ENCODE results near the gene TMEM141.

The TMEM141 gene

GRCh38 chr9:136814725-136815421 is 23.7 kb downstream of the TMEM141 start:
- DNase-seq (ENCODE audit: low read depth), result no peak
- no peak for TF ChIP-seq CTCF (IDR thresholded peaks at IDR 0.05; ENCODE audit: insufficient read depth, low read depth, low read length, missing control alignments)
- no peak overlapping the region for H3K4me3 ChIP-seq (ENCODE audit: low read length)

- H3K4me3 ChIP-seq (ENCODE audit: low read length), result no peak overlapping the region
- no peak for DNase-seq (ENCODE audit: low read depth)
- TF ChIP-seq CTCF (IDR thresholded peaks at IDR 0.05; ENCODE audit: insufficient read depth, low read depth, low read length, missing control alignments), result no peak
These were observed 24.3 kb downstream of the TMEM141 start for GRCh38 chr9:136815422-136815782.

GRCh38 chr9:136820971-136821825 is 30.1 kb downstream of the TMEM141 start:
- no peak for DNase-seq (ENCODE audit: low read depth)
- TF ChIP-seq CTCF (IDR thresholded peaks at IDR 0.05; ENCODE audit: insufficient read depth, low read depth, low read length, missing control alignments), result no peak
- H3K4me3 ChIP-seq (ENCODE audit: low read length), result no peak overlapping the region

GRCh38 chr9:136821826-136822544 is 30.8 kb downstream of the TMEM141 start:
- TF ChIP-seq CTCF (IDR thresholded peaks at IDR 0.05; ENCODE audit: insufficient read depth, low read depth, low read length, missing control alignments), result no peak
- no peak for DNase-seq (ENCODE audit: low read depth)
- H3K4me3 ChIP-seq (ENCODE audit: low read length), result no peak overlapping the region

GRCh38 chr9:136823136-136824046 is 32.2 kb downstream of the TMEM141 start:
- no peak for TF ChIP-seq CTCF (IDR thresholded peaks at IDR 0.05; ENCODE audit: insufficient read depth, low read depth, low read length, missing control alignments)
- H3K4me3 ChIP-seq (ENCODE audit: low read length), result no peak overlapping the region
- no peak for DNase-seq (ENCODE audit: low read depth)
